HG03025 (cell line): ENCODE measurements around the gene INSC.

Experiments used
- ATAC-seq: cut with Tn5 transposase; IDR thresholded peaks from one replicate; pipeline ENCODE4 v1.9.1; 2021; ENCODE audit warnings: mild to moderate bottlenecking, moderate library complexity; ENCODE audit not compliant: unreplicated experiment, low FRiP score

INSC gene

GRCh38 chr11:15212876-15213275, 98.2 kb downstream of the INSC start:
- ATAC-seq, result no peak

DNA sequence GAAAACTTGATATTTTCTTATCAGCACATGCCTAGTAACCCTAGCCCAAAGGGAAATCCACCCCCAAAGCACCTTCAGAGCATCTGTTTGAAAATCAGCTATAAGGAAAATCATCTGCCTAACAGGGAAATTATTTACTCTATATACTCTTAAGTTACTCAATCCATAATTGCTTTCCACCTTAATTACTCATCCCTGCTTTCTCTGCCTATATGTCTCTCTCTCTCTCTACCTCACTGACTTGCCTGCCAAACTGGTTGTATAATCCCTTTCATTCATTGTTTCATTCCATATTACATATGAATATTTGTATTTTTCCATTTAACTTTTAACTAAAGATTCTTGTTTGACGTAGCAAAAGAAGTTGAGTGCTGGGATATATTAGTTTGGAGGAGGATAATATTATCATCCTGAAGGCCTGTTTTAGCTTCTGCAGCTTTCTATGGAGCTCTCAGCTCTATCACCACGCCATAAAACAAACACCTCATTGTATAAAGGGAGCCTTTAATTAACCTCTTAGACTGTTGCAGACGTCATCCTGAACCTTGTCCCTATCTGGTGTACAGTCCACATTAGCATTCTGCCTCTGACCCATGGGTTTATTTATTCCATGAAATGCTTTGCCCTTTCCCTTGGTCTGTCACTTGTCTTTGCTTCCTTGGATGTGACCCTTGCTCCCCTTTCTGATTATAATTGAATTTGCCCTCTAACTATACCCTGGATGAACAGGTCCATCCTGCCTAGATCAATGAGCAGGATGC, 98.9 kb downstream of the INSC start:
- ATAC-seq, result no peak

GRCh38 chr11:15215005-15215404, 100.3 kb downstream of the INSC start:
- ATAC-seq, result no peak

DNA sequence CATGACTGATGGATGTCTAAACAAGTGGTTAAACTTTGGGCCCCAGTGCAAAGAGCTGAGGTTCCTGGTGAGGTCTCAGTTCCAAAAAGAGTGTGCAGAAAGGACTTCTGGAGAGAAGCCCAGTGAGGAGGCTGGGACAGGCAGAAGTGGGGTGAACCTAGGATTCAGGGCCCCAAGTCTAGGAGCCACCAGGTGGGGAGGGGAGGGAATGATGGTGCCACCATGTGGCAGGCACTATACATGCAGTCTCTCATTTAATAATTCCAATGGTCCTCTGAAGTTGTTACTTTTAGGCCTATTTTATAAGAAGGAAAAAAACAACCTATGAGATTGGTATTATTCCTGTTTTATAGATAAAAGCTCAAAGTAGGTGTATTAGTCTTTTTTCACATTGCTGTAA, 102.0 kb downstream of the INSC start:
- ATAC-seq, result no peak

GRCh38 chr11:15217416-15217815, 102.7 kb downstream of the INSC start:
- ATAC-seq, result no peak

- no peak for ATAC-seq
These were observed 108.1 kb downstream of the INSC start for GRCh38 chr11:15222777-15223176.

DNA sequence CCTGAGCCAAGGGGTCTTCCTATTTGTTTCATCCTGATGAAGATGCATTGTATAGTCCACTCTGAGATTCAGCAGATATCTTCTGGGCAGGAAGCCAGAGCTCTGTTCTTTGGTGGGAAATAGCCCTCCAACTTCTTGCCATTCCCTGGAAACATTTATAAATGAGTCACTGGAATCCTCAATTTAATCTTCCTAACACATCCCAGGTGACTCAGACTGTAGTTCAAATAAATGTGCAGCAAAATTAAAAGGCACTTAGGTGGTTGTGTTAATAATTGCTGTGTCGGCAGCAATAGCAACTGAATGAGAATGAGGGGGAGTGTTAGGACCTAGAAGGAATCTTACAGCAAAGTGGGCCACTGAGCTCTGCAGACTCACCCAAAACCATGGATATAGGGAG, 108.6 kb downstream of the INSC start:
- ATAC-seq, result no peak

DNA sequence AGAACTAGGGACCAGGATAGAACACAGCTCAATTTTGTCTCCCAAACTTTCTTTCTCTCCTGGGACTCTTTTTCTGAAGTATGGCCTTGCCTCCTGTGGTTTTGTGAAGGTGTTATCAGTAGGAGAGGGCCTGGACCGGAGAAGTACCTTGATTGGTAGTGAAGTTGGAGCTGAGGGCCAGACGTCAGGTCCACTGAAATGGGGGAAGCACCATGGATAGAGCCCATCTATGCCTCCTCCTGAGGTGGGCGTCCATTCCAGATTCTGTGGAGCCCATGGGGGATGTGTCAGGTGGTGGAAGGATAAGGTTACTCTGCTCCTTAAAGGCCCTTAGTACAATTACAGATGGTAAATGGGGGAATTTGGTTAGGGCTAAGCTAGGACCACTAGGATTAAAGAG, 109.7 kb downstream of the INSC start:
- no peak for ATAC-seq

- ATAC-seq, result no peak
These were observed 112.3 kb downstream of the INSC start for GRCh38 chr11:15227011-15227410.

- ATAC-seq, result no peak
These were observed 113.7 kb downstream of the INSC start for GRCh38 chr11:15228331-15228849.

DNA sequence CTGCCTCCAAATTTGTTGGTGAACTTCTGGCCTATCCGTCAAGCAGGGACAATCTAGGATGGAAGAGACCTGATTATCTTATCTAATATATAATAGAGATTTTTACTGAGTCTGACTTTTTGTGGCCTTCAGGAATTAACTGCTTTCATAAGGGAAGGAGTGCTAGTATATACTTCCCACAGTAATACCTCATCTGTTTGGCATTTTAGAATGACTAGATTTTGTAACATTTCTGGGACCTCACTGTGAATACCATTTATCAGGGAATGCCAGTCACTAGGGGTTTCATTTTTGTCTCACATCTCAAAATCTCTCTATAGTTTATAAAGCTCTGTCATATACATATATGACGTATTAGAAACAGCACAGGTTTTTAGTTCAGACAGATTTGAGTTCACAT, 114.3 kb downstream of the INSC start:
- ATAC-seq, result no peak

- no peak for ATAC-seq
These were observed 117.8 kb downstream of the INSC start for GRCh38 chr11:15232496-15232895.

DNA sequence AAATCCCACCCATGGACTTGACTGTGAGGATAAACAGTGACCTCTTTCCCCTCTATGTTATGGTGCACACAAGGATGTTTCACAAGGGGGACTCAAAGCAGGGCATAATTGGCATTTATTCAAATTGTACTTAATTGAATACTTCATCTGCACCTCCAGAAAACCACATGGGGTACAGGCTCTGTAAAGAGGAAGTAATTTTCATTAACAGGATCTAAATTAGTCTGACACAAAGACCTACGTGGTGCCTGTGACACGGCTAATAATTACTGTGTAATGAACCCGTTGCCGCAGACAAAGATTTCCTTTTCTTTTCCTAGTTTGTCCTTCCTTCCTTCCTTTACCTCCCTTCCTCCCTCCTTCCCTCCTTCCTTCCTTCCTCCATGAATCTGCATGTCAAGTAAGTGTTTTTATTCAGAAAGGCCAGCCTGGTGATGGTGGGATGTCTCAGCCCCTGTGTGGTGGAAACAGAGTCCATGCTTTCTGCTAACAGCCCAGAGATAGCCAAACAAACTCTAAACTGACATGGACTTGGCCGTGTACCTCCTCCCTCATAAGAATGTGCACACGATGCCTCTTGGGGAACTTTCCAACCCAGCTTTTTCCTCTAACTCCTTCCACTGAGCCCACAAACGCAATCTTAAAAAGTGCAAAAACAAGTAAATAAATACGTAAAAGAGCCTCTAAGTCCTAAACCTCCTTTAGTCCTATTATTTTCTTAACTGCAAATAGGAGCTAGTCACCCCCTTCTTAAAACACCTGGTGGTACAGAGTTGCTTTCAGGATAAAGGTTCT, 118.8 kb downstream of the INSC start:
- no peak for ATAC-seq

GRCh38 chr11:15234796-15235195, 120.1 kb downstream of the INSC start:
- ATAC-seq, result no peak

GRCh38 chr11:15236559-15236958, 121.8 kb downstream of the INSC start:
- no peak for ATAC-seq

- ATAC-seq, result no peak
These were observed 124.1 kb downstream of the INSC start for GRCh38 chr11:15238856-15239255.

DNA sequence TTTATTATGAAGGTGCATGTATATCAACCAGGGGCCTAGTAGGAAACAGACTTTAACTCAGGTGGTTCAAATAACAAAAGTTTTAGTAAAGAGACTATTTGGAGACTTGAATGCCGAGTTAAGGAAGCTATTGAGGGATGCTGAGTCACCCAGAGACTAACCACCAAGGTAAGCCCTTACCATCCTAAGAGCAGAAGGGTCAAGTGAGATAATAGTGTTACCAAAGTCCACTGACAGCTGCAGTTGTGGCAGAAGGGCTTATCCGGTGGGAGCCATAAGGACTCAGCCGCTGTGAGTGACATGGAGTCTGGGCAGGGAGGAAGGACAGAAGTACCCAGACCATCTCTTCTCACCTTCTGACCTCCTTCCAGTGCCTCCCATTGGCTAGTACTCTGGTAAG, 134.0 kb downstream of the INSC start:
- ATAC-seq, result no peak

DNA sequence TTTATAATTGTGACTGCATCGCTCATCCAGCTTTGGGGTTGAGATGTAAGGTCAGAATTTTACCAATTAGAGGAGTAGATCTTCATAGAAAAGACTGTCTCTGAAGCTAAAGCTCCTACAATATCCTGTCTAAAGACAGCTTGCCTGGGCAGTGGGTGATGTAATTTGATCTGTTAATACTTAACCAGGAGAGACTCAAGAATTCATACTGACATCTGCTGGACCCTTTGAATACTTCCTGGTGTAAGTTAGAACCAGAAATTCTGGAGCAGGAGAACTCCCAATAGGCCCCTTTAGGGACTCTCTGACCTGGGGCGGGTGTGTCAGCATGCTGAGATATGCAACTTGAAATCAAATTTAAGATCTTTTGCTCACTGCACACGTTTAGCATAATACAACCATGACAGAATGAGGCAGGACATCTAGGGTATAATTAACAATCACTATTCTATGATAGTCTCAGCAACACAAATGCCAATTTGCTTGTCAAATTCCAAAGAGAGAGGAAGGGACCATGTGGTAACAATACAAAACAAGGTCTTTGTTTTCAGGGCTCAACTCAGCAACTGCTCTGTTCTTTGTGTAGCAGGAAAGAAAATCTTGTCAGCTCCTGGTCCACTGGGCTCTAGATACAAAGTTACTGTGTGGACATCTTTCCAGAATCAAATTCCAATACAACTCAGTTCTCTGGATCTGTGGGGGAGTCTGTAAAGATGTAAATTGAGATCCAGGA, 143.9 kb downstream of the INSC start:
- ATAC-seq, result no peak

GRCh38 chr11:15266999-15267398, 152.3 kb downstream of the INSC start:
- ATAC-seq, result no peak

DNA sequence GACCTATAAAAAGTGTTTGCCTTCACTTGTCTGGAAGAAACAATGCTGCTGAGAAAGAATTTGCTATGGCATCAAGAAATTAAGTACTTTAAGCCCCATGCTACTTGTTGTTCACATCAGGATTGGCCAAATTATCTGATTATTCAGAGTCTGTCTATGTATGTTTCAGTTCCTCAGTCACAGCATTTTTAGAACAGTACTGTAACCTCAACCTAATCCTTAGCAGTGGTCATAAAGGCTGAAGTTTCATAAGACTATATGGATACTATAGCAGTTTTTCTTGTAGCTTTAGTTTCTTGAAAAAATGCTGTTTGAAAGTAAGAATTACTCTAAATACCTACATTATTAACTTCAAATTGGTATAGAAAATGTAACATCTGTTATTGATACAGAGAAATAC, 153.9 kb downstream of the INSC start:
- ATAC-seq, result no peak

- ATAC-seq, result no peak
These were observed 160.4 kb downstream of the INSC start for GRCh38 chr11:15275141-15275540.
